Breast epithelium (tissue), 3 donors: ENCODE data around the gene SNAI3.

ENCODE experiments used
- CTCF ChIP-seq, 3 donors: fragments of 450-650 bp; IDR thresholded peaks; one replicate each; pipeline ENCODE4 v1.5.1; 2016 to 2017; ENCODE audit warnings: antibody characterized with exemption in 3 of 3, mild to moderate bottlenecking in 3 of 3, moderate library complexity in 3 of 3
- POLR2A ChIP-seq: fragments of 450-650 bp; IDR thresholded peaks from one replicate; pipeline ENCODE4 v1.6.1; 2016; ENCODE audit warnings: antibody characterized with exemption, mild to moderate bottlenecking, moderate library complexity
- POLR2AphosphoS5 ChIP-seq, 3 donors: sonication (generic); formaldehyde crosslinking; IDR thresholded peaks; one replicate each; pipeline ENCODE4 v1.6.1; 2017; ENCODE audit warnings: antibody characterized with exemption in 3 of 3

GRCh38 chr16:88719933-88720296, 33.6 kb upstream of the SNAI3 start:
- TF ChIP-seq POLR2AphosphoS5 (IDR thresholded peaks at IDR 0.05) (no peak), POLR2A (no peak), CTCF (IDR thresholded peaks at IDR 0.05) (no peak)
